H9 (cell line): ENCODE results near the gene CCDC92. TPM values are rescaled to one million over a fixed set of nuclear protein-coding genes. Genes with fewer than 3 reads are reported as not detected.

Experiments used
- DNase-seq: peaks from one replicate; pipeline ENCODE4 v3.0.0-alpha.2; 2017
- H2AFZ ChIP-seq: one replicate; pipeline ENCODE4 v1.6.1; 2013; ENCODE audit warnings: mild to moderate bottlenecking, low read length, control low read depth, moderate library complexity
- H2AK5ac ChIP-seq: 2 replicates; pipeline ENCODE4 v1.6.1; 2013; ENCODE audit warnings: low read length, control low read depth, mixed read lengths; ENCODE audit not compliant: insufficient read length
- H2BK120ac ChIP-seq: one replicate; pipeline ENCODE4 v1.6.1; 2013; ENCODE audit warnings: low read depth, mild to moderate bottlenecking, low read length, control low read depth, inconsistent platforms; ENCODE audit not compliant: poor library complexity, severe bottlenecking
- H2BK12ac ChIP-seq: 2 replicates; pipeline ENCODE4 v1.6.1; 2013; ENCODE audit warnings: low read length, control low read depth, mixed read lengths, low read depth; ENCODE audit not compliant: insufficient read length
- H2BK15ac ChIP-seq: 2 replicates; pipeline ENCODE4 v1.6.1; 2013; ENCODE audit warnings: low read depth, low read length, control low read depth
- H2BK20ac ChIP-seq: one replicate; pipeline ENCODE4 v1.6.1; 2013; ENCODE audit warnings: low read depth, mild to moderate bottlenecking, low read length, control low read depth, inconsistent platforms; ENCODE audit not compliant: poor library complexity, severe bottlenecking
- H2BK5ac ChIP-seq: 2 replicates; pipeline ENCODE4 v1.6.1; 2013; ENCODE audit warnings: low read length, control low read depth, mixed read lengths; ENCODE audit not compliant: insufficient read length
- H3K14ac ChIP-seq: 2 replicates; pipeline ENCODE4 v1.6.1; 2013; ENCODE audit warnings: low read length, control low read depth; ENCODE audit not compliant: insufficient read depth
- H3K18ac ChIP-seq: 2 replicates; pipeline ENCODE4 v1.6.1; 2013; ENCODE audit warnings: low read depth, mild to moderate bottlenecking, mixed read lengths, low read length, control low read depth; ENCODE audit not compliant: insufficient read length
- H3K23ac ChIP-seq: 2 replicates; pipeline ENCODE4 v1.6.1; 2013; ENCODE audit warnings: low read length, control low read depth, mixed read lengths, low read depth; ENCODE audit not compliant: insufficient read length
- H3K23me2 ChIP-seq: 2 replicates; pipeline ENCODE4 v1.6.1; 2013; ENCODE audit warnings: low read depth, mild to moderate bottlenecking, mixed read lengths, low read length, control low read depth; ENCODE audit not compliant: insufficient read length, poor library complexity, severe bottlenecking
- H3K27ac ChIP-seq: 2 replicates; pipeline ENCODE4 v1.5.1; 2013; ENCODE audit warnings: low read length, control low read depth, mixed read lengths, low read depth; ENCODE audit not compliant: insufficient read length
- H3K27me3 ChIP-seq: 2 replicates; pipeline ENCODE4 v1.6.1; 2013; ENCODE audit warnings: low read length, control low read depth, inconsistent platforms; ENCODE audit not compliant: insufficient read depth
- H3K4ac ChIP-seq: 2 replicates; pipeline ENCODE4 v1.6.1; 2013; ENCODE audit warnings: low read depth, mild to moderate bottlenecking, control low read depth, inconsistent platforms, low read length, moderate library complexity
- H3K4me1 ChIP-seq: 2 replicates; pipeline ENCODE4 v1.6.1; 2013; ENCODE audit warnings: low read length, control low read depth, inconsistent platforms; ENCODE audit not compliant: insufficient read depth
- H3K4me2 ChIP-seq: 2 replicates; pipeline ENCODE4 v1.6.1; 2013; ENCODE audit warnings: low read length, control low read depth, mixed read lengths; ENCODE audit not compliant: insufficient read length, insufficient read depth
- H3K56ac ChIP-seq: 2 replicates; pipeline ENCODE4 v1.6.1; 2013; ENCODE audit warnings: low read depth, mild to moderate bottlenecking, mixed read lengths, low read length, control low read depth; ENCODE audit not compliant: insufficient read length
- H3K79me1 ChIP-seq: 2 replicates; pipeline ENCODE4 v1.6.1; 2013; ENCODE audit warnings: low read depth, mild to moderate bottlenecking, moderate library complexity, low read length, control low read depth, inconsistent platforms; ENCODE audit not compliant: insufficient read depth, poor library complexity, severe bottlenecking
- H3K79me2 ChIP-seq: 2 replicates; pipeline ENCODE4 v1.6.1; 2013; ENCODE audit warnings: low read length, control low read depth, inconsistent platforms; ENCODE audit not compliant: insufficient read depth
- H3K9ac ChIP-seq: 2 replicates; pipeline ENCODE4 v1.6.1; 2013; ENCODE audit warnings: low read length, control low read depth, mixed read lengths; ENCODE audit not compliant: insufficient read length; ENCODE audit errors: extremely low read depth
- H3K9me3 ChIP-seq: one replicate; pipeline ENCODE4 v1.6.1; 2013; ENCODE audit warnings: low read depth, low read length, inconsistent platforms; ENCODE audit not compliant: control insufficient read depth
- H3T11ph ChIP-seq: one replicate; pipeline ENCODE4 v1.6.1; 2013; ENCODE audit warnings: mild to moderate bottlenecking, low read length, control low read depth, inconsistent platforms
- H4K20me1 ChIP-seq: one replicate; pipeline ENCODE4 v1.6.1; 2013; ENCODE audit not compliant: control insufficient read depth, insufficient read length, insufficient read depth
- H4K5ac ChIP-seq: 2 replicates; pipeline ENCODE4 v1.6.1; 2013; ENCODE audit warnings: low read depth, mild to moderate bottlenecking, mixed read lengths, low read length, control low read depth; ENCODE audit not compliant: insufficient read length
- H4K8ac ChIP-seq: replicated peaks from 2 replicates; pipeline ENCODE4 v1.6.1; 2013; ENCODE audit warnings: low read length, control low read depth, mixed read lengths, low read depth; ENCODE audit not compliant: insufficient read length
- H4K91ac ChIP-seq: 2 replicates; pipeline ENCODE4 v1.6.1; 2013; ENCODE audit warnings: low read depth, mild to moderate bottlenecking, moderate library complexity, mixed read lengths, low read length, control low read depth; ENCODE audit not compliant: insufficient read length
- H3K27ac Mint-ChIP-seq, 3 experiments: 2 replicates in 2 of 3; 3 replicates in 1 of 3; pipeline ENCODE4 v1.8.0; 2020 to 2021; ENCODE audit warnings: mixed read lengths in 3 of 3, mild to moderate bottlenecking in 1 of 3, moderate library complexity in 1 of 3
- H3K27me3 Mint-ChIP-seq: 2 replicates; pipeline ENCODE4 v1.8.0; 2021; ENCODE audit warnings: low read depth, mild to moderate bottlenecking, moderate library complexity, mixed read lengths
- H3K36me3 Mint-ChIP-seq, 3 experiments: 2 replicates in 2 of 3; 3 replicates in 1 of 3; pipeline ENCODE4 v1.8.0; 2020 to 2021; ENCODE audit warnings: low read depth in 3 of 3, mixed read lengths in 3 of 3; ENCODE audit not compliant: insufficient read depth in 1 of 3
- H3K4me1 Mint-ChIP-seq, 2 experiments: 2 replicates each; pipeline ENCODE4 v1.8.0; 2020; ENCODE audit warnings: mixed read lengths in 2 of 2
- H3K4me3 Mint-ChIP-seq, 2 experiments: 2 replicates in 1 of 2; 3 replicates in 1 of 2; pipeline ENCODE4 v1.8.0; 2020 to 2021; ENCODE audit warnings: mild to moderate bottlenecking in 2 of 2, mixed read lengths in 2 of 2, moderate library complexity in 1 of 2
- H3K9me3 Mint-ChIP-seq, 2 experiments: 2 replicates in 1 of 2; 3 replicates in 1 of 2; pipeline ENCODE4 v1.8.0; 2020; ENCODE audit warnings: mild to moderate bottlenecking in 2 of 2, mixed read lengths in 2 of 2, moderate library complexity in 1 of 2
- CTCF ChIP-seq: fragments of 200-600 bp; sonication (generic); conservative IDR thresholded peaks from 3 replicates; pipeline ENCODE4 v1.8.0; 2021; ENCODE audit warnings: antibody characterized with exemption, mild to moderate bottlenecking
- WGBS: extraction: QIAGEN DNeasy Blood & Tissue Kit; methylation state at CpG from one replicate; pipeline ENCODE4 v1.1.7; 2013; ENCODE audit warnings: missing lambda C conversion rate, low lambda C conversion rate, mixed read lengths; ENCODE audit not compliant: insufficient read length; ENCODE audit errors: extremely low coverage; 5-methylcytosine and 5-hydroxymethylcytosine counted together
- total RNA-seq: library from RNA; stranded (reverse); gene quantifications from 2 replicates; pipeline ENCODE4 v1.2.1, GENCODE V29; 2021

The CCDC92 gene
- total RNA-seq, 1 experiment from 2014 or later, result 1.3 TPM

- WGBS, result no CpG with 5 or more reads among the region's 13 CpGs
- no peak overlapping the region for H3K4ac ChIP-seq
- Mint-ChIP-seq H3K36me3 (peaks cover 0 to 10% (median 2%) of the 10 kb centered on the region in 3 experiments; a peak in 4 of 7 replicates), H3K9me3 (peaks cover 2 to 11% of the 10 kb centered on the region in 2 experiments; a peak in 3 of 5 replicates), H3K27ac (no peak overlapping the region), H3K4me1 (peaks cover 7 to 18% of the 10 kb centered on the region in 2 experiments), H3K4me3 (no peak overlapping the region), H3K27me3 (peaks cover 70% of the 10 kb centered on the region)
- no peaks in the 10 kb centered on the region for H4K20me1 ChIP-seq
- H2BK12ac ChIP-seq, result no peak overlapping the region
- no peak overlapping the region for H3K23ac ChIP-seq
- H4K5ac ChIP-seq, result no peak overlapping the region
- H3K4me1 ChIP-seq, result no peaks in the 10 kb centered on the region
- TF ChIP-seq CTCF, result no peak
- no peak overlapping the region for H3T11ph ChIP-seq
- no peak overlapping the region for H3K14ac ChIP-seq
- H2BK20ac ChIP-seq, result no peak overlapping the region
- H4K91ac ChIP-seq, result no peak overlapping the region
- no peak overlapping the region for H2AK5ac ChIP-seq
- no peak overlapping the region for H2BK120ac ChIP-seq
- no peaks in the 10 kb centered on the region for H3K9me3 ChIP-seq
- no peak overlapping the region for H4K8ac ChIP-seq
- no peaks in the 10 kb centered on the region for H3K79me1 ChIP-seq
- no peak overlapping the region for H3K27ac ChIP-seq
- H3K79me2 ChIP-seq, result no peaks in the 10 kb centered on the region
- H3K27me3 ChIP-seq, result no peaks in the 10 kb centered on the region
- H3K23me2 ChIP-seq, result no peaks in the 10 kb centered on the region
- no peak overlapping the region for H3K56ac ChIP-seq
- H2BK5ac ChIP-seq, result no peak overlapping the region
- no peak overlapping the region for H3K9ac ChIP-seq
- no peak overlapping the region for H3K18ac ChIP-seq
- H2AFZ ChIP-seq, result no peak overlapping the region
- DNase-seq, result no peak
- H3K4me2 ChIP-seq, result no peak overlapping the region
- no peak overlapping the region for H2BK15ac ChIP-seq
These were observed 69.8 kb downstream of the CCDC92 start for GRCh38 chr12:123902821-123903220.
